GM20431 (cell line): ENCODE results near the gene FRMD8.

Experiments
- in situ Hi-C: fragments of 300-500 bp; cut with MseI, MboI; formaldehyde crosslinking; loops from one replicate; pipeline ENCODE4 v1.15.0; 2020; ENCODE audit warnings: low sequenced_read_pairs; ENCODE audit not compliant: unreplicated experiment

The FRMD8 gene

DNA sequence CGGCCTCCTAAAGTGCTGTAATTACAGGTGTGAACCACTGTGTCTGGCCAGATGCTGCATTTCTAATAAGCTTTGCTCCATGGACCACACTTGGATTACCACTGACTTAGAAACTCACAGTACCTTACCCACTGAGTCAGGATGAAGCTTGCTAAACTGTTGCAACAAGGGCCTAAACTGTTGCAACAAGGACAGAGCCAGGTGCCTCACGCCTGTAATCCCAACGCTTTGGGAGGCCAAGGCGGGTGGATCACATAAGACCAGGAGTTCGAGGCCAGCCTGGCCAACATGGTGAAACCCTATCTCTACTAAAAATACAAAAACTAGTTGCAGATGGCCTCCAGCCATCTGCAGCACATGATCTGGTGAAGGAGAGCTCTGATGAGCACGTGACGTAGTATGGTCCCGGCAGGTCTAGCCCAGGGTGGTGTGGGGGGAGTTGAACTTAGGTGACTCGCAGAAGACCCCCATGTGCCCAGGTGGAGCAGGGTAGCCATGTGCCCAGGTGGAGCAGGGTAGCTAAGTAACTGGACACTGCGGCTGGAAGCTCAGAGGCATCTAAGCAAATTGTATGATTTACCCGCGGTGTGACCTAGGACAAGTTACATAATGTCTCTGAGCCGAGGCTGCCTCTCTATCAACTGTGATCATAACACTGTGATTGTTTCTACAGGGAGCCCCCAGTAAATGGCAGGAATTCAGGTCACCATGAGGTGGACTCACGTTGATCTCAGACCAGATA lies 12.4 kb upstream of the FRMD8 start:
- in situ Hi-C loops: no loop called here

- in situ Hi-C loops: loop anchor here (5.0 kb wide), 1 partner anchor 137 kb away; no protein-coding TSS in a partner anchor
Observed at GRCh38 chr11:65375012-65375411, 11.4 kb upstream of the FRMD8 start.

GRCh38 chr11:65376138-65376713 lies 10.2 kb upstream of the FRMD8 start:
- in situ Hi-C loops: loop anchor here (5.0 kb wide), 1 partner anchor 136 kb away; no protein-coding TSS in a partner anchor

GRCh38 chr11:65377036-65377435 lies 9.4 kb upstream of the FRMD8 start:
- in situ Hi-C loops: loop anchor here (5.0 kb wide), 1 partner anchor 135 kb away; no protein-coding TSS in a partner anchor

- in situ Hi-C loops: loop anchor here (5.0 kb wide), 1 partner anchor 135 kb away; no protein-coding TSS in a partner anchor
Observed at GRCh38 chr11:65377777-65378176, 8.7 kb upstream of the FRMD8 start.

DNA sequence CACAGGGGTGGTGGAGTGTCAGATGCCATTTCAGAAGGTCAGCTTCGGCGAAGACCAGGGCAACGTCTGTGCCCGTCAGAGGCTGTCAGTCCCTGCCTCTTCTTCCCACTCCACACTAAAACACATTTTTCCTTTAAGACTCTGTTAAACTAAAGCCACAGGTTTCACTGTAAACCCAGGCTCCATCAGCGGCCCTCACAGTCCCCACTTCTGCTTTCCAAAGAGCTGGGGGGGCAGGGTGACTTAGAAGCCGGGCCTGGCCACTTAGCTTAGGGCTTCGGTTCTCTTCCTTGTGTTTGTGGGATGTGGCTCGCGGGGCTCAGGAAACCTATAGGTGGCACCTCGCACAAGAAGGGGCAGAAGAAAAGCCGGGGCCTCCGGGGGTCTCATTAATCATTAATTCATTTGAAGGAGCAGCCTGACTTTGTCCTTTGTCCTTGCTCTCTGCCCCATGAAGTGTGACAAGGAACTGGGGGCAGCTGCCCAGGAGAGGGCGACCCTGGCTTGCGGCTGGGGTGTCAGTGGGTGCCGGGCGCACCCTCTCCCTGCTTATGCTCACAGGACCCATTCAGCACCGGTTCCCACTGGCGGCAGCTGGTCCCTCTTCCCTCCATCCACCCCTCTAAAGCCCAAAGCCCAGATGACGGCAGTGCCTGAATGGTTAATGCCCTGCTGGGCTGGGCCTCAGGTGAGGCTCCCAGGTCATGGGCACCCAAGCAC lies 8.1 kb upstream of the FRMD8 start:
- in situ Hi-C loops: loop anchor here (5.0 kb wide), 1 partner anchor 134 kb away; no protein-coding TSS in a partner anchor

GRCh38 chr11:65378928-65379638 lies 7.4 kb upstream of the FRMD8 start:
- in situ Hi-C loops: loop anchor here (5.0 kb wide), 1 partner anchor 133 kb away; no protein-coding TSS in a partner anchor

- in situ Hi-C loops: loop anchor here (5.0 kb wide), 1 partner anchor 132 kb away; no protein-coding TSS in a partner anchor
Observed at GRCh38 chr11:65379698-65380459, 6.6 kb upstream of the FRMD8 start.

DNA sequence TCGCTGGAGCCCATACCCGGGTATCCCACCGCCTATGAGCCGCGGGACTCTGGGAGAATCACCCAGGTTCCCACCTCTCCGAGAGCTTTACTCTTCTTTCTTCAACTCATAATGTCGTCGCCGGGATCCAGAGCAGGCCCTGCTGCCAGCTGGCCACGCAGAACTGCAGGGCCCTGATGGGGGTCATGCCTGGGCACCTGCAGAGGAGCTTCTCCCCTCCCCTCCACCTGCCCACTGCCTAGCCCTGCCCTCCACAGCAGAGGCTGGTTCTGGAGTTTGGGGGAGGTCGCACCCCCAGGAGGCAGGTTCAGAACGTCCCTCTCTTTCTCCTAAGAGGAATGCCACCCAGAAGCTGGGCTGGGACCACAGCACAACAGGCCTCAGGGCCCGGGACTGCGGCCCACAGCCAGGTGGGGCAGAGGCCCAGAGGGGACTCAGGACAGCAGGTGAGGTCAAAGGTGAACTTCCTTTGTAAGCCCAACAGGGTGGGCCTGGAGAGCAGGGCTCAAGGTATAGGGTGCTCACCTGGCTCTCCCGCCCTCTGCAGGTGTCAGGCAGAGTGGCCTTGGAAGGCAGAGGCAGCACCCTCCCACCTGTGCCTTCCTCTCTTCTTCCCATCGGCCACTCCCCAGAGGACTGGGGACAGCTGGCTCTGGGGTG lies 5.8 kb upstream of the FRMD8 start:
- in situ Hi-C loops: no loop called here

DNA sequence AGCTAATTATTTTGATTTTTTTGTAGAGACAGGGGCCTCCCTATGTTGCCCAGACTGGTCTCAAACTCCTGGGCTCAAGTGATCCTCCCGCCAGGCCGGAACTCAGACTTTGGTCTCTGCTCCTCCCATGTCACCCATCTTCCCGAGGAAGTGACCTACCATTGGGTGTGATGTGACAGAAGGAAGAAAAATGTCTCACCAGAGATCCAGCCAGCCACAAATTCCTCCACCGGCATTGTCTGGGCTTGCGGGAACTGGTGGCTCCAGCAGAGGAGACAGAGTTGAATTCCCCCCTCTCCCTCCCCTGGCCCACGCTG lies 4.8 kb upstream of the FRMD8 start:
- in situ Hi-C loops: no loop called here

- in situ Hi-C loops: no loop called here
Observed at GRCh38 chr11:65382033-65382803, 4.2 kb upstream of the FRMD8 start, which contains the start of gene SLC25A45. SLC25A45 (minus strand) TSS chr11:65382646; CDS start chr11:65381951, 695 bp downstream.

GRCh38 chr11:65382804-65383368 lies 3.6 kb upstream of the FRMD8 start:
- in situ Hi-C loops: no loop called here

DNA sequence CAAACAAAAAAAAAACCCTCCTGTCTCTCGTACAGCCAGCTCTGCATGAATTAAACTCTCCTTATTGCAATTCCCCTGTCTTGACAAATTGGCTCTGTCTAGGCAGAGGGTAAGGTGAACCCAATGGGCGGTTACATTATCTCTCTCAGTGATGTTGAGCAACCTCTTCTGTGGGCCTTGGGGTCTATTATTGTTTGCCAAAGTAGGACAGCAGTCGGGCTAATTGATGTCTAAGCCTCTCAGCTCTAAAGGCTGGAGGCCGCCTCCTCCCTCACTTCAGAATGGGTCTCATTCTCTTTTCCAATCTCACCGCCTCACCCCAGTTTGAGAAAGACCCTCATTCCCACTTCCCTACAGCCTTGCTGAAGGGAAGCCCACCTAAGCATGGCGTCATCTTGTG lies 2.7 kb upstream of the FRMD8 start:
- in situ Hi-C loops: no loop called here

GRCh38 chr11:65384301-65384889 lies 2.0 kb upstream of the FRMD8 start:
- in situ Hi-C loops: no loop called here

DNA sequence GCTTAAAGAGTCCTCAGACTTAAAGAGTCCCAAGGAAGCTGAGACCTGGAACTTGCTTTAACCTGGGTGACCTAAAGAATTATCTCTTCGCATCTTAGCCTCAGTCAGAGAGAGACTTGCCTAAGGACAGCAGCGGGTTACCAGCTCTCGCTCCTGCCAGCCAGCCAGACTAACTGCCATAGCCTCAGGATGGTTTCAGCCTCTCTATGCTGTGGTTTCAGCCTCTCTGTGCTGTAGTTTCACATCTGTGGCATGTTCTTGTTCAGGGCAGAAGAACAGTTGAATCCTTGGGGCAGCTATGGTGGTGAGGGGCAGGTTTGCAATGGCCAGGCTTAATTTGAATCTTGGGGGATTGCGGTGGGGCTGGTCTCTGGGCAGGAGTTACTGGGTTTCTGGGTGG lies 2.3 kb downstream of the FRMD8 start:
- in situ Hi-C loops: no loop called here

DNA sequence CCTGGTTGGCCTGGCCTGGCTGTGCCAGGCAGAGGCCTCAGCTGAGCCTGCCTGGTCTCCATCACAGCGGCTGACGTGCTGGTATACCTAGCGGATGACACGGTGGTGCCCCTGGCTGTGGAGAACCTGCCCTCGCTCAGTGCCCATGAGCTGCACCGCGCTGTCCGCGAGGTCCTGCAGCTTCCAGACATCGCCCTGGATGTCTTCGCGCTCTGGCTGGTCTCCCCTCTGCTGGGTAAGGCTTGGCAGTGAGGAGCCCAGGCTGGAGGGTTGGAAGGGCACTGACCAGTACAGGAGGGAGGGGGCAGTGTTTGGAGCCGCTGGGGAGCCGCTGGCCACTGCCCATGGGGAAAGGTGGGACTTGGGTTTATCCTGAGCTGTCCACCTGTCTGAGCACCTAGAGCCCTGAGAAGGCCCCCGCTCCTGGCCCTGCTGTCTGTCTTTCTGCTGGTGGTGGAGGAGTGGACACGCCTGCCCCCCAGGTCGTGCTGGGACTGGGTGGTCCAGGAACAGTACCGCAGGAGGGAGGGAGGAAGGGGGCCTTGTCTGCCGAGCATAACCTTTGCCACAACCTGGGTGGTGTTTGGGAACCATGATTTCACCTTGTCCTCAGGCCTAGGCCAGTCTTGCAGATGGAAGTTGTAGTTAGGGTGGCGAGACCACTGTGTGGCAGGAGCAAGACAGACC lies 3.0 kb downstream of the FRMD8 start:
- in situ Hi-C loops: no loop called here
